ENCODE results near the gene TENM4.

TENM4 gene

GRCh38 chr11:78715639-78716311 lies 725.1 kb downstream of the TENM4 start:
- TF ChIP-seq CTCF (IDR thresholded peaks at IDR 0.05; ENCODE audit: borderline replicate concordance, insufficient read depth, low read depth, low read length), result peak; percentile 82
- no peak overlapping the region for H3K4me3 ChIP-seq (ENCODE audit: low read depth, low read length)

- no peak overlapping the region for H3K4me3 ChIP-seq (ENCODE audit: low read depth, low read length)
- TF ChIP-seq CTCF (IDR thresholded peaks at IDR 0.05; ENCODE audit: borderline replicate concordance, insufficient read depth, low read depth, low read length), result no peak
Measured at GRCh38 chr11:78714539-78714938, 726.3 kb downstream of the TENM4 start.

- H3K4me3 ChIP-seq (ENCODE audit: low read depth, low read length), result no peak overlapping the region
- no peak for TF ChIP-seq CTCF (IDR thresholded peaks at IDR 0.05; ENCODE audit: borderline replicate concordance, insufficient read depth, low read depth, low read length)
Measured at GRCh38 chr11:78711735-78712134, 729.1 kb downstream of the TENM4 start.

GRCh38 chr11:78710417-78710816 lies 730.4 kb downstream of the TENM4 start:
- no peak overlapping the region for H3K4me3 ChIP-seq (ENCODE audit: low read depth, low read length)
- no peak for TF ChIP-seq CTCF (IDR thresholded peaks at IDR 0.05; ENCODE audit: borderline replicate concordance, insufficient read depth, low read depth, low read length)

- no peak overlapping the region for H3K4me3 ChIP-seq (ENCODE audit: low read depth, low read length)
- no peak for TF ChIP-seq CTCF (IDR thresholded peaks at IDR 0.05; ENCODE audit: borderline replicate concordance, insufficient read depth, low read depth, low read length)
Measured at GRCh38 chr11:78708388-78708787, 732.4 kb downstream of the TENM4 start.

- no peak overlapping the region for H3K4me3 ChIP-seq (ENCODE audit: low read depth, low read length)
Measured at GRCh38 chr11:78706551-78706950, 734.3 kb downstream of the TENM4 start.

More at GRCh38 chr11:78706551-78706950, 734.3 kb downstream of the TENM4 start:
- TF ChIP-seq CTCF (IDR thresholded peaks at IDR 0.05; ENCODE audit: borderline replicate concordance, insufficient read depth, low read depth, low read length), result no peak

Data from GM12875 (cell line).